WERI-Rb-1 (cell line): Measurements from ENCODE around the gene RGS7BP.

Experiments
- DNase-seq: peaks from one replicate; pipeline ENCODE4 v3.0.0-alpha.2; 2020
- H3K27ac ChIP-seq: fragments of 250-450 bp; sonication (Bioruptor Pico); 2 replicates; pipeline ENCODE4 v1.5.1; 2020; ENCODE audit warnings: mild to moderate bottlenecking, moderate library complexity
- H3K27me3 ChIP-seq: fragments of 250-450 bp; sonication (Bioruptor Pico); 2 replicates; pipeline ENCODE4 v1.5.1; 2021; ENCODE audit warnings: mild to moderate bottlenecking, low read depth, moderate library complexity; ENCODE audit not compliant: insufficient read depth, severe bottlenecking
- H3K36me3 ChIP-seq: fragments of 250-450 bp; sonication (Bioruptor Pico); 2 replicates; pipeline ENCODE4 v1.5.1; 2020; ENCODE audit warnings: mild to moderate bottlenecking, moderate library complexity
- H3K4me3 ChIP-seq: 2 replicates; pipeline ENCODE4 v1.5.1; 2011; ENCODE audit warnings: low read depth, mild to moderate bottlenecking, control low read depth, low read length
- H3K9me3 ChIP-seq: fragments of 250-450 bp; sonication (Bioruptor Pico); 2 replicates; pipeline ENCODE4 v1.5.1; 2021; ENCODE audit warnings: mild to moderate bottlenecking, moderate library complexity; ENCODE audit not compliant: severe bottlenecking
- CTCF ChIP-seq: IDR thresholded peaks from 2 replicates; pipeline ENCODE4 v1.5.1; 2011; ENCODE audit warnings: low read depth, mild to moderate bottlenecking, control low read depth, inconsistent platforms, low read length

Gene RGS7BP

GRCh38 chr5:64519263-64519662 lies 13.4 kb downstream of the RGS7BP start:
- no peak overlapping the region for H3K4me3 ChIP-seq
- no peak for DNase-seq
- H3K9me3 ChIP-seq, result no peaks in the 10 kb centered on the region
- no peak overlapping the region for H3K27ac ChIP-seq
- no peaks in the 10 kb centered on the region for H3K36me3 ChIP-seq
- H3K27me3 ChIP-seq, result no peaks in the 10 kb centered on the region
- no peak for TF ChIP-seq CTCF

- H3K27ac ChIP-seq, result no peak overlapping the region
- no peak for TF ChIP-seq CTCF
- no peaks in the 10 kb centered on the region for H3K36me3 ChIP-seq
- H3K9me3 ChIP-seq, result no peaks in the 10 kb centered on the region
- H3K4me3 ChIP-seq, result no peak overlapping the region
- H3K27me3 ChIP-seq, result no peaks in the 10 kb centered on the region
- no peak for DNase-seq
These were observed 21.1 kb downstream of the RGS7BP start for GRCh38 chr5:64526734-64527439.

GRCh38 chr5:64530076-64530475 lies 24.3 kb downstream of the RGS7BP start:
- Histone ChIP-seq H3K36me3 (no peaks in the 10 kb centered on the region), H3K27ac (no peak overlapping the region), H3K9me3 (no peaks in the 10 kb centered on the region), H3K4me3 (no peak overlapping the region), H3K27me3 (no peaks in the 10 kb centered on the region)
- no peak for TF ChIP-seq CTCF
- no peak for DNase-seq

GRCh38 chr5:64532212-64532611 lies 26.4 kb downstream of the RGS7BP start:
- H3K9me3 ChIP-seq, result no peaks in the 10 kb centered on the region
- no peaks in the 10 kb centered on the region for H3K36me3 ChIP-seq
- H3K27ac ChIP-seq, result no peak overlapping the region
- H3K4me3 ChIP-seq, result no peak overlapping the region
- DNase-seq, result no peak
- H3K27me3 ChIP-seq, result no peaks in the 10 kb centered on the region
- no peak for TF ChIP-seq CTCF

GRCh38 chr5:64532657-64533056 lies 26.8 kb downstream of the RGS7BP start:
- Histone ChIP-seq H3K27me3 (no peaks in the 10 kb centered on the region), H3K9me3 (no peaks in the 10 kb centered on the region)
- DNase-seq, result no peak

More at GRCh38 chr5:64532657-64533056, 26.8 kb downstream of the RGS7BP start:
- no peak overlapping the region for H3K27ac ChIP-seq
- no peak for TF ChIP-seq CTCF
- no peaks in the 10 kb centered on the region for H3K36me3 ChIP-seq
- H3K4me3 ChIP-seq, result no peak overlapping the region
